Smooth muscle cell (in vitro differentiated cells): Measurements from ENCODE around the gene FRMD1. TPM values are rescaled to one million over a fixed set of nuclear protein-coding genes. Genes with fewer than 3 reads are reported as not detected.

Experiments used
- DNase-seq: peaks from one replicate; lab custom pipeline; 2025; ENCODE audit not compliant: unreplicated experiment; lab: John Stamatoyannopoulos, UW
- H2AFZ ChIP-seq: fragments of 200-600 bp; sonication (generic); 2 replicates; pipeline ENCODE4 v1.6.0; 2016; ENCODE audit warnings: antibody characterized with exemption, low read depth, mild to moderate bottlenecking
- H3F3A ChIP-seq: fragments of 200-600 bp; sonication (generic); 2 replicates; pipeline ENCODE4 v1.6.0; 2017; ENCODE audit warnings: antibody characterized with exemption, low read depth
- H3K27ac ChIP-seq: fragments of 200-600 bp; sonication (generic); 2 replicates; pipeline ENCODE4 v1.5.1; 2016; ENCODE audit warnings: low read depth, mild to moderate bottlenecking
- H3K27me3 ChIP-seq: fragments of 200-600 bp; sonication (generic); 2 replicates; pipeline ENCODE4 v1.6.1; 2016; ENCODE audit warnings: low read depth, mild to moderate bottlenecking
- H3K36me3 ChIP-seq: fragments of 200-600 bp; sonication (generic); 2 replicates; pipeline ENCODE4 v1.5.1; 2016; ENCODE audit warnings: low read depth
- H3K4me1 ChIP-seq: fragments of 200-600 bp; sonication (generic); 2 replicates; pipeline ENCODE4 v1.5.1; 2016; ENCODE audit warnings: low read depth
- H3K4me2 ChIP-seq: fragments of 200-600 bp; sonication (generic); 2 replicates; pipeline ENCODE4 v1.6.0; 2016; ENCODE audit warnings: mild to moderate bottlenecking
- H3K4me3 ChIP-seq: fragments of 200-600 bp; sonication (generic); 2 replicates; pipeline ENCODE4 v1.5.1; 2016; ENCODE audit warnings: mild to moderate bottlenecking
- H3K79me2 ChIP-seq: fragments of 200-600 bp; sonication (generic); 2 replicates; pipeline ENCODE4 v1.6.0; 2016; ENCODE audit warnings: low read depth, mild to moderate bottlenecking
- H3K9ac ChIP-seq: fragments of 200-600 bp; sonication (generic); 2 replicates; pipeline ENCODE4 v1.6.0; 2016; ENCODE audit warnings: low read depth
- H3K9me3 ChIP-seq: fragments of 200-600 bp; sonication (generic); replicated peaks from 2 replicates; pipeline ENCODE4 v1.5.1; 2016; ENCODE audit warnings: low read depth
- H4K20me1 ChIP-seq: fragments of 200-600 bp; sonication (generic); 2 replicates; pipeline ENCODE4 v1.6.0; 2016; ENCODE audit warnings: low read depth
- CTCF ChIP-seq: fragments of 200-600 bp; sonication (generic); IDR thresholded peaks from 2 replicates; pipeline ENCODE4 v1.5.1; 2017; ENCODE audit warnings: borderline replicate concordance, mild to moderate bottlenecking, antibody characterized with exemption; ENCODE audit not compliant: insufficient read depth, poor library complexity, severe bottlenecking
- WGBS: methylation state at CpG from one replicate; pipeline ENCODE4 v1.1.7; 2016; ENCODE audit warnings: low lambda C conversion rate; 5-methylcytosine and 5-hydroxymethylcytosine counted together
- polyA plus RNA-seq: library from polyadenylated mRNA; unstranded; fragments of >200 nt; fragmentation: Nextera tagmentation; extraction: Ambion mirVana; gene quantifications from 2 replicates; pipeline ENCODE4 v1.2.1, GENCODE V29; 2016
- total RNA-seq: library from RNA; depleted of rRNA; stranded (reverse); fragments of >200 nt; gene quantifications from 2 replicates; pipeline ENCODE4 v1.2.3, GENCODE V29; 2014

The FRMD1 gene
- total and polyA plus RNA-seq, 2 experiments from 2014 or later = not detected

GRCh38 chr6:168109171-168109570 is 30.2 kb upstream of the FRMD1 start:
- no peaks in the 10 kb centered on the region for H3K4me1 ChIP-seq
- H4K20me1 ChIP-seq = no peaks in the 10 kb centered on the region
- no peaks in the 10 kb centered on the region for H3K79me2 ChIP-seq
- H3K9me3 ChIP-seq = no peaks in the 10 kb centered on the region
- no peak overlapping the region for H3K4me3 ChIP-seq
- H3K9ac ChIP-seq = no peak overlapping the region
- no peak for TF ChIP-seq CTCF
- 94% methylated on average over 12 of the region's 12 CpGs for WGBS
- H2AFZ ChIP-seq = no peak overlapping the region
- no peaks in the 10 kb centered on the region for H3K36me3 ChIP-seq
- DNase-seq = no peak
- H3K27ac ChIP-seq = no peak overlapping the region
- H3F3A ChIP-seq = no peaks in the 10 kb centered on the region
- no peaks in the 10 kb centered on the region for H3K27me3 ChIP-seq
- H3K4me2 ChIP-seq = no peak overlapping the region

GRCh38 chr6:168107191-168107983 is 28.4 kb upstream of the FRMD1 start:
- Histone ChIP-seq H3K27ac (no peak overlapping the region), H3K79me2 (no peaks in the 10 kb centered on the region), H3K4me2 (no peak overlapping the region), H3K4me3 (no peak overlapping the region), H3K36me3 (no peaks in the 10 kb centered on the region), H3K9me3 (no peaks in the 10 kb centered on the region), H4K20me1 (no peaks in the 10 kb centered on the region), H3F3A (no peaks in the 10 kb centered on the region), H3K9ac (no peak overlapping the region), H3K4me1 (no peaks in the 10 kb centered on the region), H2AFZ (no peak overlapping the region), H3K27me3 (no peaks in the 10 kb centered on the region)
- TF ChIP-seq CTCF = no peak
- WGBS = 89% methylated on average over 8 of the region's 8 CpGs
- DNase-seq = no peak

- Histone ChIP-seq H3K79me2 (no peaks in the 10 kb centered on the region), H3K27me3 (no peaks in the 10 kb centered on the region), H3K4me1 (no peaks in the 10 kb centered on the region), H3K4me2 (no peak overlapping the region), H3K36me3 (no peaks in the 10 kb centered on the region), H3K9ac (no peak overlapping the region), H3F3A (no peaks in the 10 kb centered on the region), H3K9me3 (no peaks in the 10 kb centered on the region), H2AFZ (no peak overlapping the region), H3K4me3 (no peak overlapping the region), H4K20me1 (no peaks in the 10 kb centered on the region), H3K27ac (no peak overlapping the region)
- no peak for TF ChIP-seq CTCF
- WGBS = 86% methylated on average over 3 of the region's 3 CpGs
- no peak for DNase-seq
Measured at GRCh38 chr6:168106633-168107005, 27.6 kb upstream of the FRMD1 start.
